Measurements from ENCODE around the gene AKAP1.

DNA sequence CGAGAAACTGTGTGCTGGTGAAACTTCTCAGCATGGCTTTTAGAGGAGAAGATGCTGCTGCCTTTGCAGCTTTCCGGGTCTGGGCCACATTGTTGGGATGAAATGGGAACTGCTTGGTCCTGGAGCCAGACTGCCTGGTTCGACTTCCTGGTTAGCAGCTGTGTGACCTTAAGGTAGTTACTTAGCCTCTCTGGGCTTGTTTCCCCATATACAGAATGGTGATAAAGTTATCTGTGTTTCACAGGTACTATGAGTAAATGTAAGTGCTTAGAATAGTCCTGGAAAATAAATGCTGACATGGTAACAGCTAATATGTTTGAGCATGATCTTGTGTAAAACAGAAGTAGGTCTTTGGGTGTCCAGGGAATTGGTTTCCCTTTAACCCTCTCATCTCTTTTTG is 26.3 kb downstream of the AKAP1 start:
- no peak for TF ChIP-seq LEF1 (IDR thresholded peaks at IDR 0.05; ENCODE audit: borderline replicate concordance)
- no peak for TF ChIP-seq ARNT (IDR thresholded peaks at IDR 0.05)
- no peak for TF ChIP-seq SUZ12 (IDR thresholded peaks at IDR 0.05)
- TF ChIP-seq FOXK2 (IDR thresholded peaks at IDR 0.05) = no peak
- TF ChIP-seq ELF4 (IDR thresholded peaks at IDR 0.05) = no peak
- no peak for TF ChIP-seq HDGF (IDR thresholded peaks at IDR 0.05; ENCODE audit: borderline replicate concordance)
- TF ChIP-seq FOXM1 (IDR thresholded peaks at IDR 0.05; ENCODE audit: borderline replicate concordance) = no peak
- TF ChIP-seq ZNF384 (IDR thresholded peaks at IDR 0.05) = no peak
- TF ChIP-seq FOXA1 (IDR thresholded peaks at IDR 0.05) = no peak
- TF ChIP-seq L3MBTL2 (conservative IDR thresholded peaks at IDR 0.05) = no peak
- TF ChIP-seq BHLHE40 (IDR thresholded peaks at IDR 0.05; ENCODE audit: borderline replicate concordance) = no peak
- no peak for TF ChIP-seq NFRKB (IDR thresholded peaks at IDR 0.05)
- no peak for TF ChIP-seq CTBP1 (IDR thresholded peaks at IDR 0.05; ENCODE audit: borderline replicate concordance)

Measured in HEK293T (cell line).